ENCODE results near the gene PFKFB2.
"Not testable (repeated sequence)": the region's sequence is repeated elsewhere in the genome, so short reads cannot be mapped to it uniquely, and the experiment has no call there.

The PFKFB2 gene

GRCh38 chr1:207039380-207040180, 13.5 kb upstream of the PFKFB2 start:
- DNase-seq (ENCODE audit: low spot score): peak; percentile 8

- no peak for DNase-seq (ENCODE audit: low spot score)
Measured at GRCh38 chr1:207040181-207040533, 12.9 kb upstream of the PFKFB2 start.

GRCh38 chr1:207041397-207041796, 11.7 kb upstream of the PFKFB2 start:
- DNase-seq (ENCODE audit: low spot score): not testable (repeated sequence)

GRCh38 chr1:207045453-207045852, 7.6 kb upstream of the PFKFB2 start:
- DNase-seq (ENCODE audit: low spot score): no peak

- no peak for DNase-seq (ENCODE audit: low spot score)
Measured at GRCh38 chr1:207047505-207047904, 5.6 kb upstream of the PFKFB2 start.

GRCh38 chr1:207048041-207048440, 5.0 kb upstream of the PFKFB2 start:
- no peak for DNase-seq (ENCODE audit: low spot score)

- no peak for DNase-seq (ENCODE audit: low spot score)
Measured at GRCh38 chr1:207049054-207049453, 4.0 kb upstream of the PFKFB2 start.

- DNase-seq (ENCODE audit: low spot score): no peak
Measured at GRCh38 chr1:207049514-207049913, 3.6 kb upstream of the PFKFB2 start.

- peak; percentile 12 for DNase-seq (ENCODE audit: low spot score)
Measured at GRCh38 chr1:207049974-207050391, 3.1 kb upstream of the PFKFB2 start.

GRCh38 chr1:207050480-207051190, 2.4 kb upstream of the PFKFB2 start:
- DNase-seq (ENCODE audit: low spot score): peak; percentile 94

GRCh38 chr1:207051191-207051943, 1.7 kb upstream of the PFKFB2 start, which contains the start of gene YOD1:
YOD1 (minus strand) TSS chr1:207051208; CDS start chr1:207051030, 178 bp downstream.
- peak; percentile 34 for DNase-seq (ENCODE audit: low spot score)

GRCh38 chr1:207054491-207054890, 1.4 kb downstream of the PFKFB2 start:
- peak; percentile 8 for DNase-seq (ENCODE audit: low spot score)

GRCh38 chr1:207055386-207056001, 2.4 kb downstream of the PFKFB2 start:
- DNase-seq (ENCODE audit: low spot score): peak; percentile 22

- DNase-seq (ENCODE audit: low spot score): peak; percentile 12
Measured at GRCh38 chr1:207056673-207057072, 3.6 kb downstream of the PFKFB2 start.

GRCh38 chr1:207058252-207058651, 5.2 kb downstream of the PFKFB2 start:
- no peak for DNase-seq (ENCODE audit: low spot score)

GRCh38 chr1:207058878-207059867, 6.1 kb downstream of the PFKFB2 start:
- peak; percentile 34 for DNase-seq (ENCODE audit: low spot score)

GRCh38 chr1:207059881-207060280, 6.8 kb downstream of the PFKFB2 start:
- DNase-seq (ENCODE audit: low spot score): peak; percentile 45

- no peak for DNase-seq (ENCODE audit: low spot score)
Measured at GRCh38 chr1:207060596-207060995, 7.5 kb downstream of the PFKFB2 start.

GRCh38 chr1:207062058-207062457, 9.0 kb downstream of the PFKFB2 start:
- DNase-seq (ENCODE audit: low spot score): peak; percentile 18

- peak; percentile 23 for DNase-seq (ENCODE audit: low spot score)
Measured at GRCh38 chr1:207063014-207063413, 9.9 kb downstream of the PFKFB2 start.

- no peak for DNase-seq (ENCODE audit: low spot score)
Measured at GRCh38 chr1:207064561-207064960, 11.5 kb downstream of the PFKFB2 start.
